Activated CD8-positive, alpha-beta T cell treated with anti-CD3 and anti-CD28 coated beads, Interleukin-2, amount 10 ng/mL, durations not matched to agents 7 days and 5 days (primary cell): ENCODE data around the gene EXTL1. TPM values are rescaled to one million over a fixed set of nuclear protein-coding genes. Genes with fewer than 3 reads are reported as not detected.

Experiments
- ATAC-seq: fragments of 150-1000 bp; cut with Tn5 transposase; one replicate; pipeline ENCODE4 v1.10.0; 2021; ENCODE audit warnings: moderate library complexity
- CTCF ChIA-PET: fragments of 350-600 bp; sonication (Branson Sonifier 250); formaldehyde crosslinking; loops from one replicate; lab custom pipeline; 2021; ENCODE audit warnings: antibody characterized with exemption; lab: Charles Lee
- POLR2A ChIA-PET: fragments of 350-600 bp; sonication (Branson Sonifier 250); formaldehyde crosslinking; loops from one replicate; lab custom pipeline; 2021; ENCODE audit warnings: antibody characterized with exemption; lab: Charles Lee
- DNase-seq: peaks from one replicate; pipeline ENCODE4 v3.0.0-alpha.2; 2020
- H3K27ac Mint-ChIP-seq: one replicate; pipeline ENCODE4 v1.8.0; 2021; ENCODE audit warnings: mild to moderate bottlenecking, mixed read lengths
- H3K27me3 Mint-ChIP-seq: one replicate; pipeline ENCODE4 v1.8.0; 2021; ENCODE audit warnings: low read depth, mixed read lengths
- H3K36me3 Mint-ChIP-seq: one replicate; pipeline ENCODE4 v1.8.0; 2021; ENCODE audit warnings: low read depth, mixed read lengths
- H3K4me1 Mint-ChIP-seq: one replicate; pipeline ENCODE4 v1.8.0; 2021; ENCODE audit warnings: low read depth, mixed read lengths
- H3K4me3 Mint-ChIP-seq: one replicate; pipeline ENCODE4 v1.8.0; 2021; ENCODE audit warnings: mild to moderate bottlenecking, mixed read lengths
- H3K9me3 Mint-ChIP-seq: one replicate; pipeline ENCODE4 v1.8.0; 2022; ENCODE audit warnings: mixed read lengths; ENCODE audit not compliant: insufficient read depth
- total RNA-seq, 2 experiments: library from RNA; stranded (reverse); gene quantifications; one replicate each; pipeline ENCODE4 v1.2.3, GENCODE V29; 2021

Gene EXTL1
- total RNA-seq, 2 experiments from 2014 or later = not detected

DNA sequence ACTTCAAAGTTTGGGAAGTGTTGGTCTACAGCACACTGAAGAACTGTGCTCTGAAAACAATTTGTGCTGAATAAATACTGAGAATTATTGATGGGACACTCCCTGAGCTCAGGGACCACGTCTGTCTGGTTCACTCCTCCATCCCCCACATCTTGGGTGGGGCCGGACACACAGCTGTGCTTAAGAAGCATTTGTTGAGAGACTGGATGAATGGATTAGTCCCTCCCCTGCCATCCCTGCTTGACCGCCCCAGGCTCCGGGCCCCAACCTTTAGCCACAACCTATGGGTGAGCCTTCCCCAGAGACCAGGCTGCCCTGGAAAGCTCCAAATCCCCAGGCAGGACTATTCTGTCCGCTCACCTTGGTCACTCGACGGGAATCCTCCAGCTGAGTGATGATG, 38.3 kb downstream of the EXTL1 start:
- CTCF ChIA-PET = interaction anchor here (0.8 to 1.1 kb wide), 2 partner anchors 24 to 45 kb away, joined by 3 read pairs; no protein-coding TSS in a partner anchor
- no peaks in the 10 kb centered on the region for H3K4me1 Mint-ChIP-seq
- ATAC-seq (no peak), DNase-seq (no peak)
- peaks cover 20% of the 10 kb centered on the region for H3K27me3 Mint-ChIP-seq
- H3K4me3 Mint-ChIP-seq = no peak overlapping the region
- no peak overlapping the region for H3K27ac Mint-ChIP-seq
- no peaks in the 10 kb centered on the region for H3K9me3 Mint-ChIP-seq
- H3K36me3 Mint-ChIP-seq = no peaks in the 10 kb centered on the region
- POLR2A ChIA-PET = no interaction called here

DNA sequence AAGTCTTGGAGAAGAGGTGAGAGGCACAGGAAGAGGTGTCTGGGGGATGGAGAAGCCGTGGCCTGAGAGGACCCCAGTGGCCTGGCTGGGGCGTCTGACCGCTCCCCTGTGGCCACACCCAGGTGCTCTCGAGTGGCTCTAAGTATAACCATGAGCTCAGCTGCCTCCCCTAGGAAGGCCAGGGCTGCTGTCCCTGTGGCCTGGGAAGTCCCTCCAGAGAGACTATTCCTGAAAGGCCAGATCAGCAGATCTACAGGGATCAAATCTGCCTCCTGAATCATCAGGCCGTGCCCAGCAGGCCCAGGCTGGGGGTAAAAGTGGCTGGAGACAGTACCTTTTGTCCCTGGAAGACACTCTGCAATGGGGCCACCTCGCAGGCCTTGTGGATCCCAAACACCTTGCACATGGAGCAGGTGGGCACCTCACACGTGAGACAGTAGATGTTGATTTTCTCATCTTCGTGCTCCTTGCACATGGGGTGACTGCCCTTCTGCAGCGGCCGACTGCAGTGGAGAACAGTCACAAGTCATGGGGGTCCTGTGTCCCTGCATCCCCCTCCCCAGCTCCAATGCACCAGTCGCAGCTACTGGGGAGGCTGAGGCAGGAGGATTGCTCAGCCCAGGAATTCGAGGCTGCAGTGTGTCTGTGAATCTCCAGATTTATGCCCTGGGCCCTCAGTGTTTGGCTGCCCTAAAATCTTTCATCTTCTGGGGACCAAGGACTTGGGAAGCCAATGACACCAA, 39.4 kb downstream of the EXTL1 start:
- Mint-ChIP-seq H3K36me3 (no peaks in the 10 kb centered on the region), H3K4me1 (no peaks in the 10 kb centered on the region), H3K27me3 (peaks cover 19% of the 10 kb centered on the region), H3K9me3 (no peaks in the 10 kb centered on the region), H3K4me3 (no peak overlapping the region), H3K27ac (no peak overlapping the region)
- DNase-seq (no peak), ATAC-seq (no peak)
- CTCF ChIA-PET = no interaction called here
- POLR2A ChIA-PET = no interaction called here

DNA sequence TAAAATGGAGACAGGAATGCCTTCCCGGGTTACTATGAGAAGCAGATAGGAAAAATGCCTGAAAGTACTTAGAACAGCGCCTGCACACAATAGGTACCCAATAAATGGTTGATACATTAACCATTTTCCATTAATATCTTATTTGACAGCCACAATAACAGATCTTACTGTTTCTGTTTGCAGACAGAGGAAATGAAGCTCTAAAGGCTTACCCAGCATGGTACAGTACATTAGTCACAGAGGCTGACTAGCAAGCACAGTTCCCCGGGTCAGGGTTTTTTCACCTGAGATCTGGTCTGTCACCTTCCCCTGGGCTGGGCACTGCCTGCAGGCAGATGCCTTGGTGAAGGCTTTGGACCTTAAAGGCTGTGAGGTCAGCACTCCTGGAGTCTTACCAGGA, 43.0 kb downstream of the EXTL1 start:
- no peak overlapping the region for H3K4me3 Mint-ChIP-seq
- H3K9me3 Mint-ChIP-seq = no peaks in the 10 kb centered on the region
- no peaks in the 10 kb centered on the region for H3K36me3 Mint-ChIP-seq
- no peak for ATAC-seq
- ChIA-PET CTCF (interaction anchor here (1.1 to 1.5 kb wide), 3 partner anchors 28 to 353 kb away, joined by 3 to 4 read pairs (median 4); no protein-coding TSS in a partner anchor), POLR2A (no interaction called here)
- H3K27me3 Mint-ChIP-seq = peaks cover 17% of the 10 kb centered on the region
- DNase-seq = no peak
- H3K4me1 Mint-ChIP-seq = no peaks in the 10 kb centered on the region
- no peak overlapping the region for H3K27ac Mint-ChIP-seq

DNA sequence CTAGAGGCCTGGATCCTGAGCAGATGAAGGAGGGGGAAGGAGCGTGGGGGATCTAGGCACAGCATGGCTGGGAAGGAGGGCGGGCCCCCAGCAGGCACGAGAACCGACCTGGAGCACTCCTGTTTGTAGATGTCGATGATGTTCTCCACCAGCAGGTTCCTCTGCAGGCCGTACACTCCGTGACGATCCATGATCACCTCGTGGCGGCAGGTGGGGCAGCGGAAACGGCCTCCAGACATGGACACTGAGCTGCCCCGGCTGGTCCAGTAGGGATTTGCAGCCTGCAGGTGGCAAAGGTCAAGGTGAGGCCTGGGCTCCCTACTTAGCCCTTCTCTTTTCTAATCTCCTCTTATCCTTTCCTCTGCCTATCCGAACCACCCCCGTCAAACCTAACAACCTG, 44.6 kb downstream of the EXTL1 start:
- Mint-ChIP-seq H3K36me3 (no peaks in the 10 kb centered on the region), H3K27me3 (peaks cover 17% of the 10 kb centered on the region), H3K27ac (no peak overlapping the region), H3K4me3 (no peak overlapping the region), H3K4me1 (no peaks in the 10 kb centered on the region), H3K9me3 (no peaks in the 10 kb centered on the region)
- CTCF ChIA-PET = interaction anchor here (0.6 to 1.6 kb wide), 3 partner anchors 30 to 108 kb away, joined by 4 to 5 read pairs (median 4); no protein-coding TSS in a partner anchor
- ATAC-seq = no peak
- DNase-seq = no peak
- POLR2A ChIA-PET = no interaction called here

DNA sequence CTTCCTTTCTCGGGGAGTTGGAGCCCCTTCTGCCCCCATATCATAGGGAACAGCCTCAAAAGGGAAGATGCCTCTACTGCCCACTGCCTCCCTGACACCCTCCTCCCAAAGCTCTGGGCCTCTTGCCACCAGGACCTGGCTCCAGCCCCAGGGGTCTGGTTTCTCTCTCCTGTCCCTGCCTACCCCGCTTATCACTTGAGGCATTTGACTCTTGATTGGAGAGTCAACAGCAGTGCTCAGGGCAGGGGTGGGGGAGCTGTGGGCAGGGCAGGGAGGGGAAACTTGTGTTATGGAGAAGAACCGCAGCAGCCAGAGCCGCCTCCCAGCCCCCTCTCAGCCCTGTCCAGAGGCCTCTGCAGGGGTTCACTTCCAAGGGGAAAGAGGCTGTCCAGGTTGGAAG, 45.3 kb downstream of the EXTL1 start:
- H3K36me3 Mint-ChIP-seq = no peaks in the 10 kb centered on the region
- DNase-seq (no peak), ATAC-seq (no peak)
- no peak overlapping the region for H3K27ac Mint-ChIP-seq
- peaks cover 17% of the 10 kb centered on the region for H3K27me3 Mint-ChIP-seq
- H3K4me1 Mint-ChIP-seq = no peaks in the 10 kb centered on the region
- POLR2A ChIA-PET = no interaction called here
- no peaks in the 10 kb centered on the region for H3K9me3 Mint-ChIP-seq
- H3K4me3 Mint-ChIP-seq = no peak overlapping the region
- CTCF ChIA-PET = interaction anchor here (1.2 to 1.6 kb wide), 2 partner anchors 78 to 171 kb away, joined by 3 to 5 read pairs; no protein-coding TSS in a partner anchor

DNA sequence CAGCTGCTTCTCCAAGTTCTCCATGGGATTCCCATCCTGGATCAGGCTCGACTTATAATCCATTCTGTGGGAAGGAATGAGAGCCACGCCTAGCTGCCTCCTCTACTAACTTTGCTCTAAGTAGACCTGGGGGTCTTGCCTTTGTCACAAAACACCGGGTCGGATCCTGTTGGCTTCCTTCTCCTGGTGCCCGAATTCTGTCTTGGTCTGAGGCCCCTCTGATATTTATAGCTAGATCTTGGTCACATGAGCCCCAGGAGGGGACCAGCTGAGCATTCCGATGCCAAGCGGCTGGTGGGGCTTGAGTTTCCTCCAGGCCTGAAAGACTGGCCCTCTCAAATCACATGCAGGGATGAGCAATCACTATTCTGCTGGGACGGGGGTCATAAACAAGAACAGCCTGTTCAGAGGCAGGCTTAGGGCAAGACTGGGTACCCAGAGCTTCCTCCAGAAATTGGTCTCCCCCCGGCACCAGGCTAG, 45.9 kb downstream of the EXTL1 start, which contains the start of gene TRIM63:
Gene TRIM63, minus strand, starts transcription at position 199 of the 480 bp plus-strand sequence. Its CDS starts 136 bp downstream, at position 63.
- Mint-ChIP-seq H3K4me1 (no peaks in the 10 kb centered on the region), H3K36me3 (no peaks in the 10 kb centered on the region), H3K4me3 (no peak within 1 kb of the TSS), H3K27me3 (peaks cover 19% of the 10 kb centered on the region), H3K9me3 (no peaks in the 10 kb centered on the region), H3K27ac (no peak within 1 kb of the TSS)
- DNase-seq = no peak
- ATAC-seq = no peak
- ChIA-PET CTCF (interaction anchor here (1.2 kb wide), 1 partner anchor 172 kb away, joined by 3 read pairs; no protein-coding TSS in a partner anchor), POLR2A (no interaction called here)

DNA sequence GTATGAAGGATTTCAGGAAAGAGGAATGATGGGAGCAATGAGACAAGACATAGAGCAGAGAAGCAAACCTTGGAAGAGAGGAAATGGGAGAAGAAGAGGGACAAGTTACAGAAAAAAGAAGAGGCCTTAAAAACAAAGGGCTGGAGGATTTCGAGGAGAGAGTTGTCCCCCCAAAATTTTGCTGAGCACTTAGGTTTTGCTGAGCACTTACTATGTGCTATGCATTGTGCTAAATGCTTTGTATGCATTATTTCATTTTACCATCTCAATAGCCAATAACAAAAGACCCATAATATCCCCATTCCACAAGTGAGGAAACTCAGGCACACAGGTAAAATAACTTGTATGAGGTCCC, 48.3 kb downstream of the EXTL1 start:
- no peak for ATAC-seq

DNA sequence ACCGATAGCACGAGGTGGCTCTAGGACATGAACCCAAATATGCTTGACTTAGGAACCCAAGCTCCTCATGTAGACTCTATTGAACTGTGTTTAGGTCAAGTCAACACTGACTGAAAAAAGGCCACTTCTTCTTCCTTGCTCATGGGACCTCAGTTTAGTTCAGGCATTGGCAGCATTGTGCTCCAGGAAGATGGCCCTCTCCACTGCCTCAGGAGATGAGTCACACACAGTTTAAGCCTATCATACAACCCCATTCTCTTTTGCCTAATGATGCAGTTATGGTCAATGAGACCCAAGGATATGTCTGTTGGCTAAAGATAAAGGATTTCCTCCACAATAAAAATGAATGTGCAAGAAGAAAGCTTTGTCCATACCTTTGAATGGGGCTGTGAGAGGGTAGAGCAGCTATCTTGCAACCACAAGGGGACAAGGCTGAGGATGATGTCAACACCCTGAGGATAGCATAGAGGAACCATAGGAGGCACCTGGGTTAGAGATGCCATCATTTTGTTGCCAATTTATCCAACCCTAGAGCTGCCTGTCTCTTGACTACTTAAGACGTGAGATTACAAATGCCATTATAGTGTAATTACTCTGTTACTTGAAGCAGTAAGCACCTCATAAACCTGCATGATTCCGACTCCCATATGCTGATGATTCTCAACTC, 48.9 kb downstream of the EXTL1 start:
- DNase-seq (no peak), ATAC-seq (no peak)
- peaks cover 21% of the 10 kb centered on the region for H3K27me3 Mint-ChIP-seq
- POLR2A ChIA-PET = no interaction called here
- H3K4me3 Mint-ChIP-seq = no peak overlapping the region
- peaks cover 1% of the 10 kb centered on the region for H3K4me1 Mint-ChIP-seq
- no peaks in the 10 kb centered on the region for H3K36me3 Mint-ChIP-seq
- H3K27ac Mint-ChIP-seq = no peak overlapping the region
- no peaks in the 10 kb centered on the region for H3K9me3 Mint-ChIP-seq
- CTCF ChIA-PET = interaction anchor here (1.1 to 1.5 kb wide), 3 partner anchors 8 to 346 kb away, joined by 3 to 4 read pairs (median 4); partner anchors contain the start of gene CEP85

More for the DNA sequence above, 48.3 kb downstream of the EXTL1 start:
- no peaks in the 10 kb centered on the region for H3K9me3 Mint-ChIP-seq
- no peaks in the 10 kb centered on the region for H3K4me1 Mint-ChIP-seq
- H3K27ac Mint-ChIP-seq = no peak overlapping the region
- no peaks in the 10 kb centered on the region for H3K36me3 Mint-ChIP-seq
- POLR2A ChIA-PET = no interaction called here
- no peak for DNase-seq
- CTCF ChIA-PET = interaction anchor here (1.2 to 1.5 kb wide), 2 partner anchors 164 to 347 kb away, joined by 4 read pairs; partner anchors contain the start of gene CEP85
- H3K4me3 Mint-ChIP-seq = no peak overlapping the region
- peaks cover 22% of the 10 kb centered on the region for H3K27me3 Mint-ChIP-seq

DNA sequence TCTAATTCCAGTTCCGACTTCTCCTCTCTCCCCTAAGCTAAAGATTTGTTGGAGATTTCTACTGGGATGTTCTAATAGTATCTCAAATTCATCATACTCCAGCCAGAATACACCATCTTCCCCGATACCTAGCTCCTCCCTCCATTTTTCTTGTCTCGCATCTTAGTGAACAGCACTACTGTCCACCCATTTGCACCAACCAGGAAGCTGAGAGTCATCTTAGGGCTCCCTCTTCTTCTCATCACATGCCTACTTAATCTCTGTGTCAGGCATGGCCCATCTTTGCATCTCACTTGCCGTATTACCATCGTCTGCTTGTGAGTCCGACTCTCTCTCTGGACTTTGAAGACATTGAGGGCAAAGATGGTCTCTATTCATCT, 49.4 kb downstream of the EXTL1 start:
- CTCF ChIA-PET = interaction anchor here (1.1 to 1.5 kb wide), 3 partner anchors 8 to 346 kb away, joined by 3 to 4 read pairs (median 4); partner anchors contain the start of gene CEP85
- no peak for ATAC-seq
- peaks cover 19% of the 10 kb centered on the region for H3K27me3 Mint-ChIP-seq
- no peak overlapping the region for H3K27ac Mint-ChIP-seq
- POLR2A ChIA-PET = no interaction called here
- H3K36me3 Mint-ChIP-seq = no peaks in the 10 kb centered on the region
- no peak overlapping the region for H3K4me3 Mint-ChIP-seq
- no peak for DNase-seq
- H3K9me3 Mint-ChIP-seq = no peaks in the 10 kb centered on the region
- H3K4me1 Mint-ChIP-seq = peaks cover 7% of the 10 kb centered on the region

DNA sequence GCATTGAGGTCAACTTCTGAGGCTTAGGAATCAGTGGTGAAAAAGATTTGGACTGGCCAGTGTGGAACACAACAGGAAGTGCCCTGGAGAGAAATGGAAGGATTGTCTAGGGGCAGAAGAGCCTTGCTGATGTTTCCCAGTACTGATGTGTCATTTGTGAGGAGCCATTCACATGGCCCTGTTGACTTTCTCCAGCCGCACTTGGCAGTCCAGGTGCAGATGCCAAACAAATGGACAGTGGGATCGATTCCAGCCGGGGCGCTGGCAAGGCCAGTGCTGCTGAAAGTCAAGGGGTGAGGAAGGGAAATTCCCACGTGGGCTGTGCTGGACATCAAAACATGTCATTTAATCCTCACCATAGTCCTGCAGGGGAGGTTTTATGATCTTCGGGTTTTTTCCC, 50.7 kb downstream of the EXTL1 start:
- ATAC-seq (no peak), DNase-seq (no peak)
- ChIA-PET CTCF (no interaction called here), POLR2A (no interaction called here)
- Mint-ChIP-seq H3K9me3 (no peaks in the 10 kb centered on the region), H3K4me3 (no peak overlapping the region), H3K27me3 (peaks cover 28% of the 10 kb centered on the region), H3K27ac (no peak overlapping the region), H3K36me3 (no peaks in the 10 kb centered on the region), H3K4me1 (peaks cover 7% of the 10 kb centered on the region)

DNA sequence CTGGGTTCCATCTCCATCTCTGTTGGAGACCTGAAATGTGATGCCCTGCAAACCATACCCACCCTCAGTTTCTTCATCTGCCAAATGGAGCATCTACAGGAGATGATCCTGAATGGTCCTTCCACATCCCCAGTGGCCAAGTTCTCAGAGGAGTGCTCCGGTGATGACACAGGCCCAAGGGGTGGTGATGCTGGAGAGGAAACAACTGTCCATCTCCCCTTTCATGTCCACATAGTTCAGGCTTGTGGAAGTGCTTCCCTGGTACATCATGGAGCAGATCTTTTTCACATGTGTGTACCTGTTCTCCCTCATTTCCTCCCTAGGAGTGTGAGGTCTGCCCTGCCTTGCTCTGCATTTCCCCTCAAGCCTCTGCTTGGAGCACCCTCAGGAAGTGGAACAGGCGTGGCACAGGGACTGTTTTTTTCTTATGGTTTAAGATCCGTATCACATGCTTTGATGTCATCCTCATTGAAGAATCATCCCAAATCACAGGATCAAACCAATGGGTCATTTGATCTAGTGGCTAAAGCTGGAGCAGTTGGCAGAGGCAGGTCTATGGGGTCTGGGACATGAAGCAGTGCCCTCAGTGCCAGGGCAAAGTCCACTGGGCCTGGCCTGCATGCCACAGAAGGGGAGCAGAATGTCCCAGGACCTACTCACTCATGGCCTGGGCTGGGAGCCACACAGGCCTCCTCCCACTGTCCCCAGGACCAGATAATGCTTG, 54.0 kb downstream of the EXTL1 start:
- Mint-ChIP-seq H3K9me3 (no peaks in the 10 kb centered on the region), H3K4me3 (no peak overlapping the region), H3K4me1 (peaks cover 7% of the 10 kb centered on the region), H3K36me3 (no peaks in the 10 kb centered on the region), H3K27ac (no peak overlapping the region), H3K27me3 (peaks cover 30% of the 10 kb centered on the region)
- ATAC-seq = no peak
- ChIA-PET POLR2A (no interaction called here), CTCF (no interaction called here)
- DNase-seq = no peak
